Activated gamma-delta T cell (primary cell): ENCODE data around the gene MELTF.

Experiments used
- DNase-seq: peaks from one replicate; lab custom pipeline; 2025; lab: John Stamatoyannopoulos, UW

Gene MELTF

DNA sequence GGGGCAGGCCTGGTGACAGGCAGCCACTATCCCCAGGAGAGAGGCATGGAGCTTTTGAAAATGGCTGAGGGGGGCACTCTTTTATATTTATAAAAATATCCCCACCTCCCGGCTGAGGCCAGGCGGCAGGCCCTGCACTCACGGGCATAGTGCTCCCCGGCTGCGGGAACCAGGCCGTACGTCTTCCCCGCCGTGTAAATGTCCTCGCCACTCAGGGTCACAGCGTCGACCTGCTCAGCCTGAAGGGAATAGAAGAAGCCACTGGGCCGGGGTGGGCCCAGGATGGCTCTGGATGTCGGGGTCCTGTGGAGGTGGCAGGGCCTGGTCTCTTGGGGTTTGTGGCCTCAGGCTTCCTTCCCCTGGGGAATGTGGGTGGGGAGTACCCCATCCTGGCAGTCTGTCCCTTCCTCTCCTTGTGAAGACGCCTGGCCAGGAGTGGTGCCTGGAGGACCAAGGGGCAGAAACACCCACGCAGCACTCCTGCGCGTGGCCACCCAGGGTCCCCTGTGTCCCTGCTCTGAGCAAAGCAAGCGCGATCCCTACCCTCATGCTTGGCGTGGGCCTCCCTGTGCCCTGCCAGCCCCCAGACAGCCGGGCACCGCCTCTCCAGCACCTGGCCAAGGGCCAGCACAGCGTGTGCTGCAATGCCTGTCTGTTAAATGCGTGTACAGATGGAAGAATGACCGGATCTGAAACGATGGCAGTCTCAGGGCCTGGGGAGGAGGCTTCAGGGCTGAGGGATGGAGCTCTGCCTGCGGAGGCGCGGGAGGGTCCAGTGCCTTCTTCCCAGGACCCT, 18.9 kb downstream of the MELTF start:
- no peak for DNase-seq

DNA sequence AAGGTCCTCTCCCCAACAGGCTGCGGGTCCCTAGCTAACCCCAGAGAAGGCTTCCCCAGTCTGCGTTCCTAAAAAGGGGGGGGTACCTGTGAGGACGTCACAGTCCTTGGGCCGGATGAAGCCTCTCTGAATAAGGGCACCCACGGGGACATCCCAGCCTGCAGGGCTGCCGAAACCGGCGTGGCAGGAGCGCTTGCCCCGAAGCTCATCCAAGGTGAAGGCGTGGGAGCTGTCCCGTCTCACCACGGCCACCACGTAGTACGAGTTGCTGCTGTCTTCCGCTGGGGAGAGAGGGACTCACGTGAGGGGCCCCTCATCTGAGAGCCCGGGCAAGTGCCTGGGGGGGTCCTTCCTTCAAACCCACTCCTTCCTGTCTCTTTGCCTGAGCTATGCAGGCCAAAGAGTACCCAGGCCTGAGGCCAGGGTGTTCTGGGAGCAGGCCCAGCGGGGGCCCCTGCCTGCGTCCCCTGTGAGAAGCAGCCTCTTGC, 20.0 kb downstream of the MELTF start:
- no peak for DNase-seq

DNA sequence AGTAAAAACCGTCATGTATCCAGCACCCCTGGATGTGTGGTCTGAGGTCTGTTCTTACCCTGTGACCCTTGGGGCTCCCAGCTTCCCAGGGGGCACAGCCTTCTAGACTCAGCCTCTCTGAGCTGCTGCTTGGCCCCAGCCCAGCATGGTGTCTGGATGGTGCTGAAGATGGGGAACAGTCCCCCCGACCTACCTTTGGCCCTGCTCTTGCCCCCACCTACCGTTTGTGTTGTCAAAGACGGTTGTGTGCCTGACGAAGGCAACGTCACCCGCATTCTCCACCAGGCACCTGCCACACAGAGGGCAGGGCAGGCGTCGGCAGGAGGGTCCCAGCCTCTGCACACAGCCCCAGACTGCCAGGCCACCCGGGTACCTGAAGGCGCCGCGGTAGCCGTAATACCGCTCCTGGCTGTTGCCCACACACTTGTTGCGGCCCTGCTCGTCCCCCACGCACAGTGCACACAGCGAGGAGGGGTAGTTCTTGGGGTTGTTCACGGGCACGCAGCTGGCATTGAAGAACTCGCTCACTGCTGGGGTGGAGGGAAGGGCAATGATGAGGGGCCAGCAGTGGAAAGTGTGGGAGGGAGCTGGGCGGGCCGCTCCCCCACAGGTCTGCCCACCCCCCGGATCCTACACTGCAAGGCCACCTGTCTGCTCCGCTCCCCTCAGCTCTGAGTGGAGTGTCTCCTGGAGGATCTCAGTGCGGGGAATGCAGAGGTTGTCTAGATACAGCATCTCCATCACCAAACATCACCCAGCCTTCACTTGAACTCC, 21.0 kb downstream of the MELTF start:
- DNase-seq, result no peak

DNA sequence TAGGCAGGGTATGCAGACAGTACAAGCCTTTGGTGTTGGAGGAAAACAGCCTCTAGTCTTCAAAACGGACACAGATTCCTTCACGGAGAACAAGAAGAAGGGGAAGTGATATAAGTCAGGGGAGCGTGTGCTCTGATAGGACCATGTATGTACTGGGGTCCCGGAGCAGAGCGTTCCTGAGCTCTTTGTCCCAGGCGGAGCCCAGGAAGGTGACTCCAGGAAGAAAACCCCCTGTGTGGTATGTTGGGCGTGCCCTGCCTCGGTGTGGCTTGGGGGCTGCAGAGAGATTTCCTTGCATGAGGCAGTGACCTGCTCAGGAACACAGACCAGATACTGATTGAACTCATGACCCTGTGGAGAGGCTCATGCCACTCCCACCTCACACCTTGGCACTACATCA, 21.7 kb downstream of the MELTF start:
- DNase-seq, result no peak

DNA sequence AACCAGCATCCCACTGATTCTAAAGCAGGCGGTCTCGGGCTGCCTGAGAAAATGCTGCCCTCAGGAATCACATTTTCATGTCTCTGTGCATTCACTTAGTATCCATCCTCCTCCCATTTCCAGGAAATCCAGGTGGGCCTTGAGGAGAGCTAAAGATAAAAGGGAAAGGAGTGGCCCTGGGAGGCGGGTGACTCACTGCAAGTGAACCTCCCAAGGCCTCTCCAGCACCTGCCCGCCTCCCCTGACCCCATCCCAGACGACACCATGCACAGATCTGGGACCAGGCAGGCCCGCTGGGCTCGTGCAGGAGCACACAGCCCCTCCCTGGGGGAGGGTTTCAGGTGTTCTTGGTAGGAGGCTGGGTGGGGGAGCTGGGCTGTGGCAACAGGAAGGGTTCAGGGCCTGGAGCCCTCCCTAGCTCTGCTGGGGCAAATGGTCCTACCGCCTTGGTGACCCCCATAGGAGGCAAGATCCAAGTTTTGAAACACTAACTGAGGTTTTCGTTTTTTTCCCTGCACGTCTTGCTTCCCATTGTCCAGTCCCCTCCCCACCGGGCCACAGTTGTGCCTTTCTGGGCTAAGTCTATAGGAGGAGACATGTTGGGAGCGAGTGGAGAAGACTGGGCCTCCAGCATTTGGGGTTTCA, 22.2 kb downstream of the MELTF start:
- DNase-seq, result no peak

DNA sequence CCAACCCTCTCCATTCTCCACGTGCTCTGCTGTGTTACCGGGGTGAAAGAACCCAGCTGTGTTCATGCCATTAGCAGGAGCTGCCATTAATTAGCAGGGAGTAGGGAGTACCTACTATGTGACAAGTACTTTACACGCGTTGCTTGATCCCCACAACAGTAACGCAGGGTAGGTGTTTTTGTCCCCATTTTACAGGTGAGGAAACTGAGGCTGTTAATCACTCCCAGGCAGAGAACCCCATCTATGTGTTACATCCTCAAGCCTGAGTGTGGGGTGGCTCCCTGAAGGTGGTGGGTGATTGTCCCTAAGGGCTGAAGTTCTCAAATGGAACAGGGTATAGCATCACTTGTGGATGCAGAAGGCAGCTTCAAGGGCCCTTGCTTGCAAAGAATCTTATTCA, 22.8 kb downstream of the MELTF start:
- DNase-seq, result no peak

DNA sequence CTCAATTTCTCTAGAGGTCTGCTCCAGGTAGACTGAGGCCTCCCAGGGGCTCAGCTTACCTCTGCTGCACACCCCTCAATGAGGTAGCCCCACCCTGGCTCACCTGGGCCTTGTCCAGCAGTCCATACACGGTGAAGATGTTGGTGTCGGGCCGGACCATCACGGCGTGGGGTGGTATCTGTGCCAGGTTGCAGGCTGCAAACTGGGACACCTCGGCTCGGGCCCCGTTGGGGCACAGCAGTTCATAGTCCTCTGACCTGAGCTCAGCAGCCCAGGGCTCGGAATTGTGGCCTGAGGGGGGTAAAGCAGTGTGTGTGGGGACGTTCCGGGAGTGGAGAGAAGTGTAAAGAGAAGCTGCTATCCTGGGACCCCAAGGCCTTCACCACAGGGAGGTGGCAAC, 23.2 kb downstream of the MELTF start:
- DNase-seq, result no peak

DNA sequence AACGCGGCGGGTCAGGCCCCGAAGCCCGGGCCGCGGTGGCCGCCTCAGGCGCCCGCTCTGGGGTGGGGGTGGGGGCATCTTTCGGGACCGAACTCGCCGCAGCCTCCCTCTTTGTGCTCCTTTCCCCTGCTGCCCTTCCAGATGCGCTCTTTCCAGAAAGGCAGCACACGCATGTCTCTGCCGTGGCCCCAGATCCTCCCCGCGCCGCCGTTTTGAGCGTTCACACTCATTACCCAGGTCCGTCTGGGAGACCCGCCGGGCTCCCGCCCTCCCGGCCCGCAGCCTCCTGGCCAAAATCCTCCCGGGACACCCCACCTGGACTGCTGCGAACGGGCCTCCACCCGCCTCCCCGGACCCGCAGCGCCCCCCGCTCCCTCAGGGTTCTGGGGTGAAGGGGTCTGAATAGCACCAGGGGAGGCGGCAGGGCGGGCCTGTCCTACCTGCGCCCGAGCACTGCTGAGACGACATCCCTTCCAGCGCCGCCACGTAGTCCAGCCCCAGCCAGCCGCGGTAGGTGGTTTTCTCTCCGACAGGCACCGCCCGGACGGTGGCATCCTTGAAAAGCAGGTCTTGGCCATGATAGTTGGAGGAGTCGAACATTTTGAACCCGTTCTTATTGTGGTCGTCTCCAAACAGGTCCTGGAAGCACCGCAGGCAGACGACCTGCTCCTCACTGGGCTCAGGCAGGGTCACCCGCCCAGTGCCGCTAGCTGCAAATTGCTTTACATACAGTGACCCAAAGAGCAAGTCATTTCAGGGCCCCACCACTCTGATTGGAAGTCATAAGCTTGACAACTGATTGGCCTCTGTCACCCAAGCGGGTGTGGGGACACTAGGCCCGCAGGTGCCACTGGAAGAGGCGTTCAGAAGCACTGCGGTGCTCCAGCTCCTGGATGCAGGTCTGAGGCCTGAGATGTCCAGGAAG, 25.9 kb downstream of the MELTF start:
- no peak for DNase-seq

DNA sequence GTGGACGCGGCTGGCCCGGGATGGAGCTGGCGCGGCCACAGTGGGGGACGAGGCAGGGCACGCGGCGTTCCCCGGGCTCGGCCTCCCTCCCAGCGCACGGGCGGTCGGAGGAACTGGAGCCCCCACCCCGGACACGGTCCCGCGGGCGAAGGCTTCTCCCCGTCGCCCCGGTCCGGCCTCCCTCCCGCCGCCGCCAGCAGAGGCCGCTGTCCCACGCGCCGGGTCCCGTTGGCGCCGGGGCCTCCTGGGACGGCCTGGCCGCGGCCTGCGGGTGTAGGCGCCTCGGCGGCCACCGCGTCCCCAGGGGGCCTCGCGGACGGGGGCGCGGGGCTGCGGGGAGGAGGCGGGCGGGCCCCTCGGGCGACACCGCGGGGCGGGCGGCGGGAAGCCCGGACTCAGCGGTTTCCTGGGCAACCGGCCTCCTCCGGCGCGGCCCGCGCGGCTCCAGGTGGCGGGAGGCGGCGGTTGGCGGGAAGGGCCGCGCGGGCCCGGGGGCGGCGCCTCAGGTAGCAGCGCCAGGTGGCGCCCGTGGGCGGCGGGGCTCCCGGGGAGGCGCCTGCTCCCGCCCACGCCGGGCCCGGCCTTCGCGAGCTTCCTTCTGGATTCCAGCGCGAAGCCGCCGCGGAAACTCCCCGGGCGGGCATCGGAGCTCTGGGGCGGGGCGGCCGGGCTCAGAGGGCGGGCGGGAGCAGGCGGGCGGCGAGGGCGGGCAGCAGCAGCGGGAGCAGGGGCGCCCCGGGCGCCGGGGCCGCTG, 26.7 kb downstream of the MELTF start:
- DNase-seq, result peak; percentile 77

DNA sequence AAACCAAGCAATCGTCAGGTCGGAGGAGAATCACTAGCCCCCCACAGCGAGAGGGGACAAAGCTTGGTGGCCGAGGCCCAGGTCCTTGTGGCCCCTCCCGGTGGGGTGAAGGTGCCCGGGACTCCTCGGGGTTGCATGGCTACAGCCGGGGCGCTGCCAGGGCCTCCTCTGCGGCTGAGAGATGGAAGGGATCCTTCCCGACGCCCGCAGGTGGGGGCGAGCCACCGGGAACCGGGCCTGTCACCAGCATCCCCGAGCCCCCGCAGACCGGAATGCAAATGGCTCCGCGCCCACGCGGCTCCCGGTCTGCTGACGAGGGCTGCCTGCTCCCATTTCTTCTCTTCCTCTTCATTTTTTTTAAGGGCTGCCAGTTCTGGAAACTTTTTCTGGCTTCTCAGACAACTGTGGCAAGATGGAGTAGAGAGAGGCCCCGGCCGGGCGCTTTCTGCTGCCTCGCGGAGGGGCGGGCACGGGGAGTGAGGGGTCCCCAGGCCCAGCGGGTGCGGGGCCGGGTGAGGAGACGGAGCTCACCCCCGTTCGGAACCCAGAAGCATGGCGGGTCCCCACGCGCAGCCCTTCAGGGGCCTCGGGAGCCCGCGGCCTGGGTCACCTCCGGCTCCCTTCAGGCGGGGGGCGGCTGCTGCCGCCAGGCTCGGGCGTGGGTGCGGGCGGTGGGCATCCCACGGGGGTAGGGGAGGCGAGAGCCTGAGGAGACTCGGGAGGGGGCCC, 27.5 kb downstream of the MELTF start:
- DNase-seq, result no peak

DNA sequence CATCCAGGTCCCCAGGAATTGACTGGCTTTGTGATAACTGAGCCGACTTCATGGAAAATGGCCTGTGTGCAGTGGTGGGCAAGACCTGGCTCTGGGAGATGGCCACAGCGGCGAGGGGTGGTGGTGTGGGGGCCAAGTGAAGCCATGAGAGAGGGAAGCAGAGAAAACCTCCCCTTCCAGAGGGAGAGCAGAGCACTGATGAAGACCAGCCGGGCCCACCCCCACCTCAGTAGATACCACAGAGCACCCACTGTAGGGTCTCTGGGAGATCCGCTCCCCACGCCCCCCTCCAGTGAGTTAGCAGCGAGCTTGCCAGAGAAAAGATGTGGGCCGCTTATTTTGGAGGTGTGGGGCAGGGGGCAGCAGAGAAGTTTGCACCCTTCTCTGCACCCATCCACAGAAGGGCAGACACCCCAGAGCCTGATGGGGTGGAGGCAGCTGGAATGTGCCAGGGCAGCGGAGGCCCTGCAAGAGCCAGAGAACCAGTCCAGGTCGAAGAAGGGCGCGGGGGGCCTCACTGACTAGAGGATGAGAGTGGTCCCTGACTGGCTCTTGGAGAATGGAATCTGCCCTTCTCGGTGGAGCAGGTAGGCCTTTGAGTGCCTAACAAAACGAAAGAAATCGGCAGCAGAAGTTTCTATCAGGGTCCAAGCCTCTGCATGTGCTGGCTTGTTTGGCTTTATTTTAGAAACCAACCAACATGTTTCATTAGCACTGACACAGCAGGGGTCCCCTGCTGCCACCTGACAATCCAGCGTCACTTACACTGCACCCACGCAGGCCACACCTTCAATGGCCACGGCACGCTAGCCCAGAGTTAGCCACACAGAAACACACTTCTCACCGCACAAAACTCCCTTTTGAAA, 28.3 kb downstream of the MELTF start:
- no peak for DNase-seq

DNA sequence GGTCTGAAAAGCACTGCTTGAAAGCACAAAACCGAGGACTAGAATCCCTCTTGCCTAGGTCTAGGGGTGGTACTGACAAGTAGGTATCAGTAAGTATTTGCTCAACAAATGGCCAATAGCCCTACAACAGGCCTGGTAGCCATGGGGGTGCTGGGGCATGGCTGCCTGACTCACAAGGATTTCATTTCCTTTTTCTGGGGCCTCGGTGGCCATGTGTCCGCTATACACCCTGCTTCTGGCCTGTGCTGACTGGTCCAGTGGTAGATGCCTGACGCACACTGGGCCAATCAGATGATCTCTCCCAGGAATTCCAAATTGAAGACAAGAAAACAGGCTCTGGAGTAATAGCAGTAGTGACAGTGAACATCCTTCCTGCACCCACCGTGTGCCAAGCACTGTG, 29.4 kb downstream of the MELTF start:
- no peak for DNase-seq

DNA sequence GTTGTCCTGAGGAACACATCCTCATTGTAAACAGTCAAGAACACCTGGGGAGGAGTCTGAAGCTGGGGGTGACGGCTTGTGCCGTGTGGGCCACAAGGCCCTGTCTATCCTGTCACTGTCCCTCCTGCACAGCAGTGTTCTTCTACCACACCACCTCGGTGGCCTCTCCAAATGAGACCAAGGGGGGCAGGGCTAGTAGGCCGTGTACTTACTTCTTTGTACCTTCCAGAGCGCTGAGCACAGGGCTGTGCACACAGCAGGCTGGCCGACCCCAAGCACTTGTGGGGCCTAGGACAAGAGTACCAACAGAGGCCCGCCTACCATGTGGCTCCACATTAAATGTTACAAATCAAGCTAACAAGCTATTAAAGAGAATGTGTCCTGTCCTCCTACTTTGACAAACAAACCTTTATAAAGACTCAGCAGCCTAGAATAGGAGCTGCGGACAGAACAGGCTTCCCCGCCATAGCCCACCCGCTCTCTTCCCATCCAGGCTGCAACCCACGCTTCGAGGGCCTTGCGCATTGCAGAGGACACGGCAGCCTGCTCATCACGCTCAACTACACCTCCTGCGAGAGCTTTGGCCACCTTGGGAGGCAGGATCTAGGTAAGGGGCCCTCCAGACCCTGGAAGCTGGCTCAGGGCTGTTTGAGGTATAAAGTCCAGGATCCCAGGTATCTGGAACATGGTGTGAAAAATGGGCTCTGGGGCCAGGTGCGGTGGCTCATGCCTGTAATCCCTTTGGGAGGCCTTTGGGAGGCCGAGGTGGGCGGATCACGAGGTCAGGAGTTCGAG, 30.5 kb downstream of the MELTF start:
- DNase-seq, result no peak

DNA sequence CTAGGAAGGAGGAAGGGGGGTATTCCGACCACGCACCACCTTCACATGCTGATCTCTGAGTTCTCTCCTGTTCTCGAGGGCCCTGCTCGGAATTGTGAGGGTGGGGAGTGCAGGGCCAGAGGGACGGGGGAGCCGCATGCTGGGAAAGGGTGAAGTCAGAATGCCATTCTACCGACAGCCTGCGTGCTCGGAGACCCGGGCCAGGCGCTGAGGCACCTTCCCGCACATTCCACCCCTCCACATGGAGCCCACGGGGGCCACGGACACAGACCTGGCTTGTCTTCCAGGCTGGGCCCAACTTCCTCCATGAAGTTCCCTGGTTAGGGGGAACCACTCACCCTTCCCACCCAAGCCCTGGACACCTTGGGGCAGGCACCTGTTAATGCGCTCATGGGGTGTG, 32.3 kb downstream of the MELTF start:
- DNase-seq, result no peak

DNA sequence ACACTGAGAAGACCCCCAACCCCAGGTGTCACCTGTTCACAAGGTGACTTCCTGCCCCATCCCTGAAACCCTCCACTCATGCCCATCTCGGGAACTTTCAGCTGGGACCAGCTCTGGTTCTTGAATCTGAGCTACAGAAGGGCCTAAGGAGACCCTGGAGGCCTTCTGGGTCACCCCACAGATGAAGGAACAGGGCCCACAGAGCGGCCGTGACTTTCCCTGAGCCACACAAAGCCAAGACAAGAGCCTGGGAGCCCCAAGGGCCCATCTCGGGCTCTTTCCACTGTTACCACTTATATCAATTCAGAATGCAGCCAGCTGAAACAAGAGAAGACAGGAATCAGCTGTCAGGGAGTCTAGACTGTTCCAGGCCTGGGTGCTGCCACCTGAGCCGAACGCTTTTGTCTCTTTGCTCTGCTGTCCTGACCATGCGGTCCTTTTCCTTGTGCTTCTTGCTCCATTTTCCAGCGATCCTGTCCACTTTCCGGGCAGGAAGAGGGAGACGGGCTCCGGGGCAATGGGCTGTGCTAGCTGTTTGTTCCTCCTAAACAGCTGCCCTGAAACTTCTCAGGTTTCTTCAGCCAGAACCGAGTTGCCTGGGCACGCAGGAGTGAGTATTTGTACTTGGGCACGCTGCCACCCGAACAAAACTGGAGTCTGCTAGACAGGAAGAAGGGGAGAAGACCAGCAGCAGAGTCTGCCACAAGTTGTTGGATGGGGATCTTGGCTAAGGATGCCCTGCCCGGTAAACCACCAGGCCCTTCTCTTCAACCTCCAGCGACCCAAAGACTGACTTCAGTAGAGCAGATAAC, 33.0 kb downstream of the MELTF start:
- DNase-seq, result no peak

DNA sequence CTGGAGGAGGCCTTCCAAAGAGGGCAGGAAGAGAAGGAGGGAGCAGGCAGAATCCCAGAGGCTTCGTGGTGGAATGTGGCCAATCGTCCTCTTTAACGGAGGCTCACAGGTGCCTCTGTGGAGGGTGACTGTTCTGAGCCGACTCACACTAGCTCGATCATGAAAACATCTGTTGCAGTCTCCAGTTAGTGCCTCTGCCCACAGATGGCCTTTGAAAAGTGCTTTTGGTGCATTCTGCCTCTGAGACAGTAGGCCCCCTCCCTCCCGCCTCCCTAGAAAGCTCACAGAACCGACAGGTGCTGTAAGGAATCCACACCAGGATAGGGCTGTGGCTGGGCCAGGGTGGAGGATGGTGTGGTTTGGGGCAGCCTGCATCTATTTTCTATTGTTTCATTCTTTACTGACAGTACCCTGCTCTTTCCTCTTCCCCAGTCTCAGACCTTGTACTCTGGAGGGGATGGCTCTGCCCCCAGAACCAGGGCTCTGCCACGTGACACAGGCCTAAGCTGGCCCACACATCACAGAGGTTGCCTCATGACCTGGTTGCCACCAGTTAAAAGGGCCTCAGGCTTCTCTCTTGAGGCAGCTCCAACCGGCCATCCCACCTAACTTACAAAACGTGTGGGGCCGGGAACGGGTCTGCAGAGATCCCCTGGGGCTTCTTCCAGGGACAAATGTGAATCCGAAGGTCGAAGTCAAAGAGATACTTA, 33.8 kb downstream of the MELTF start:
- no peak for DNase-seq

DNA sequence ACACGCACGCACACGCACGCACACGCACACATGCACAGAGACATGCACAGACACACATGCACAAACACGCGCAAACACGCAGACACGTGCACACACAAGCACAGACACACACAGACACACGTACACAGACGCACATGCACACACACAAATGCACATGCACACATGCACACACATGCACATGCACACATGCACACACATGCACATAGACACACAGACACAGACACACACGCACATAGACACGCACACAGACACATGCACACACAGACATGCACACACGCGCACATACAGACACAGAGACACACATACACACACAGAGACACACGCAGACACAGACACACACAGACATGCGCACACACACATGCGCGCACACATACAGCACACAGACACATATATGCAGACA, 34.6 kb downstream of the MELTF start:
- DNase-seq, result no peak
